CD14-positive monocyte (primary cell): ENCODE measurements around the gene CRTC1. TPM values are rescaled to one million over a fixed set of nuclear protein-coding genes. Genes with fewer than 3 reads are reported as not detected.

Experiments
- DNase-seq, 3 donors: peaks; one replicate each; pipeline ENCODE4 v3.0.0-alpha.2; 2011 to 2022
- H2AFZ ChIP-seq: 2 replicates; pipeline ENCODE4 v1.6.0; 2012; ENCODE audit warnings: mild to moderate bottlenecking, low read depth, low read length, inconsistent platforms; ENCODE audit not compliant: insufficient read depth, poor library complexity, severe bottlenecking
- H3K27ac ChIP-seq, 2 donors: 1 replicate in 1 of 2; 2 replicates in 1 of 2; pipeline ENCODE4 v1.5.1; 2012 to 2013; ENCODE audit warnings: low read length in 2 of 2, control low read depth in 1 of 2, inconsistent platforms in 1 of 2, low read depth in 1 of 2, mild to moderate bottlenecking in 1 of 2
- H3K27me3 ChIP-seq, 2 donors: one replicate each; pipeline versions ENCODE4 v1.6.0 to v1.6.1; 2011 to 2013; ENCODE audit warnings: low read length in 2 of 2; ENCODE audit not compliant: control insufficient read depth in 2 of 2, insufficient read depth in 2 of 2
- H3K36me3 ChIP-seq, 2 donors: replicated peaks in 1 of 2; 1 replicate in 1 of 2; 2 replicates in 1 of 2; pipeline versions ENCODE4 v1.5.1 to v1.6.1; 2012 to 2013; ENCODE audit warnings: low read length in 2 of 2, control low read depth in 1 of 2, inconsistent platforms in 1 of 2, mild to moderate bottlenecking in 1 of 2; ENCODE audit not compliant: insufficient read depth in 2 of 2, control insufficient read depth in 1 of 2
- H3K4me1 ChIP-seq, 2 donors: 1 replicate in 1 of 2; 2 replicates in 1 of 2; pipeline versions ENCODE4 v1.5.1 to v1.6.1; 2012 to 2013; ENCODE audit warnings: low read length in 2 of 2, control low read depth in 1 of 2, inconsistent platforms in 1 of 2, mild to moderate bottlenecking in 1 of 2, moderate library complexity in 1 of 2; ENCODE audit not compliant: insufficient read depth in 2 of 2, control insufficient read depth in 1 of 2
- H3K4me2 ChIP-seq: replicated peaks from 2 replicates; pipeline ENCODE3; 2012; ENCODE audit warnings: low read length, moderate library complexity, mild to moderate bottlenecking; ENCODE audit not compliant: poor library complexity, severe bottlenecking; ENCODE audit errors: extremely low read depth
- H3K4me3 ChIP-seq, 3 experiments: fragments of 200-600 bp in 1 of 3; sonication (generic) in 1 of 3; replicated peaks in 1 of 3; 1 replicate in 2 of 3; 2 replicates in 1 of 3; pipeline ENCODE4 v1.5.1; 2011 to 2013; ENCODE audit warnings: low read length in 3 of 3, mild to moderate bottlenecking in 3 of 3, control low read depth in 2 of 3, low read depth in 2 of 3, inconsistent platforms in 1 of 3, moderate library complexity in 1 of 3
- H3K79me2 ChIP-seq: 2 replicates; pipeline ENCODE4 v1.6.0; 2012; ENCODE audit warnings: mild to moderate bottlenecking, control low read depth, inconsistent platforms, low read length, moderate library complexity; ENCODE audit not compliant: insufficient read depth
- H3K9ac ChIP-seq: 2 replicates; pipeline ENCODE4 v1.6.0; 2017; ENCODE audit warnings: low read length, mild to moderate bottlenecking; ENCODE audit not compliant: insufficient read depth, poor library complexity, severe bottlenecking
- H3K9me3 ChIP-seq, 2 donors: replicated peaks in 1 of 2; 1 replicate in 1 of 2; 2 replicates in 1 of 2; pipeline versions ENCODE4 v1.5.1 to v1.6.1; 2012 to 2013; ENCODE audit warnings: low read length in 2 of 2, control low read depth in 1 of 2; ENCODE audit not compliant: control insufficient read depth in 1 of 2, insufficient read depth in 1 of 2
- H4K20me1 ChIP-seq: 2 replicates; pipeline ENCODE4 v1.6.0; 2012; ENCODE audit warnings: mild to moderate bottlenecking, low read length, control low read depth, moderate library complexity; ENCODE audit not compliant: insufficient read depth
- H3K27ac Mint-ChIP-seq, 7 donors: one replicate each; pipeline ENCODE4 v1.8.0; 2020; ENCODE audit warnings: mild to moderate bottlenecking in 7 of 7, mixed read lengths in 7 of 7, moderate library complexity in 6 of 7, inconsistent platforms in 2 of 7
- H3K27me3 Mint-ChIP-seq, 3 donors: one replicate each; pipeline ENCODE4 v1.8.0; 2021 to 2022; ENCODE audit warnings: low read depth in 3 of 3, mild to moderate bottlenecking in 3 of 3, mixed read lengths in 3 of 3, moderate library complexity in 3 of 3, inconsistent platforms in 1 of 3
- H3K36me3 Mint-ChIP-seq, 2 donors: one replicate each; pipeline ENCODE4 v1.8.0; 2020; ENCODE audit warnings: mixed read lengths in 2 of 2, inconsistent platforms in 1 of 2, mild to moderate bottlenecking in 1 of 2
- H3K4me1 Mint-ChIP-seq: one replicate; pipeline ENCODE4 v1.8.0; 2020; ENCODE audit warnings: mild to moderate bottlenecking, mixed read lengths
- H3K4me3 Mint-ChIP-seq, 2 donors: one replicate each; pipeline ENCODE4 v1.8.0; 2020; ENCODE audit warnings: mild to moderate bottlenecking in 2 of 2, mixed read lengths in 2 of 2, moderate library complexity in 1 of 2
- H3K9me3 Mint-ChIP-seq, 7 donors: one replicate each; pipeline ENCODE4 v1.8.0; 2020 to 2022; ENCODE audit warnings: mixed read lengths in 7 of 7, mild to moderate bottlenecking in 6 of 7, moderate library complexity in 6 of 7, inconsistent platforms in 2 of 7
- WGBS: methylation state at CpG from one replicate; pipeline ENCODE4 v1.1.5; 2013; ENCODE audit warnings: missing lambda C conversion rate; ENCODE audit not compliant: insufficient coverage; 5-methylcytosine and 5-hydroxymethylcytosine counted together
- intact Hi-C, 2 donors: fragments of 100-400 bp; cut with micrococcal nuclease; formaldehyde crosslinking; loops; one replicate each; pipeline versions ENCODE4 v1.15.0 to v1.15.1; 2023
- polyA plus RNA-seq, 3 donors: library from polyadenylated mRNA; depleted of rRNA in 1 of 3; unstranded in 2 of 3; stranded (reverse) in 1 of 3; fragments of 300-500 nt in 2 of 3; fragments of >200 nt in 1 of 3; fragmentation: Illumina TruSeq in 2 of 3; gene quantifications; 1 replicate in 2 of 3; 2 replicates in 1 of 3; pipeline ENCODE4 v1.2.3, GENCODE V29; 2012 to 2021
- TF ChIP-seq, protein P1 (sequence below): fragments of 200-600 bp; IDR thresholded peaks from one replicate; pipeline ENCODE4 v1.8.0; 2022; ENCODE audit warnings: antibody characterized with exemption, mild to moderate bottlenecking

CRTC1 gene
- polyA plus RNA-seq, 3 donors, result 0.28 to 9.2 (median 0.55) TPM

DNA sequence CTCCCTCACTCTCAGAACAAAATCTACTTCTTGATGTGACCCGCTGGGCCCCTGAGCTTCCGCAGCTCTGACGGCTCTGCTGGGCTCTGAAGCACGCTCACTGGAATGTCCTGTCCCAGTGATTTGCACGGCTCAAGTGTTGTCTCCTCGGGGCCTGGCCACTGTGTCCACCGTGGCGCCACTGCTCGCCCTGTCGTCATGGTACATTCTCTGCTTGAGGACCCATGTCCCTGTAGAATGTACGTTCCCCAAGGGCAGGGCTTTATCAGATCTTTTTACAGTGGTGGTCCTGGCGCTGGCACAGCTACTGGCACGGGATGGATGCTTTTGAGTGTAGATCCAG lies 34.5 kb upstream of the CRTC1 start:
- TF ChIP-seq, protein P1, sequence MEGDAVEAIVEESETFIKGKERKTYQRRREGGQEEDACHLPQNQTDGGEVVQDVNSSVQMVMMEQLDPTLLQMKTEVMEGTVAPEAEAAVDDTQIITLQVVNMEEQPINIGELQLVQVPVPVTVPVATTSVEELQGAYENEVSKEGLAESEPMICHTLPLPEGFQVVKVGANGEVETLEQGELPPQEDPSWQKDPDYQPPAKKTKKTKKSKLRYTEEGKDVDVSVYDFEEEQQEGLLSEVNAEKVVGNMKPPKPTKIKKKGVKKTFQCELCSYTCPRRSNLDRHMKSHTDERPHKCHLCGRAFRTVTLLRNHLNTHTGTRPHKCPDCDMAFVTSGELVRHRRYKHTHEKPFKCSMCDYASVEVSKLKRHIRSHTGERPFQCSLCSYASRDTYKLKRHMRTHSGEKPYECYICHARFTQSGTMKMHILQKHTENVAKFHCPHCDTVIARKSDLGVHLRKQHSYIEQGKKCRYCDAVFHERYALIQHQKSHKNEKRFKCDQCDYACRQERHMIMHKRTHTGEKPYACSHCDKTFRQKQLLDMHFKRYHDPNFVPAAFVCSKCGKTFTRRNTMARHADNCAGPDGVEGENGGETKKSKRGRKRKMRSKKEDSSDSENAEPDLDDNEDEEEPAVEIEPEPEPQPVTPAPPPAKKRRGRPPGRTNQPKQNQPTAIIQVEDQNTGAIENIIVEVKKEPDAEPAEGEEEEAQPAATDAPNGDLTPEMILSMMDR, result no peak
- H3K27ac Mint-ChIP-seq, result peak overlapping the region in 1 of 7 donors; percentile 2
- Histone ChIP-seq H3K79me2 (peaks cover 9% of the 10 kb centered on the region), H3K4me2 (peak overlapping the region; percentile 68), H2AFZ (no peak overlapping the region), H3K9ac (no peak overlapping the region), H3K36me3 (peaks cover 0 to 2% of the 10 kb centered on the region in 2 donors), H3K4me1 (peaks cover 27 to 35% of the 10 kb centered on the region in 2 donors), H3K9me3 (no peaks in the 10 kb centered on the region), H3K27ac (no peak overlapping the region), H4K20me1 (peaks cover 71% of the 10 kb centered on the region), H3K27me3 (no peaks in the 10 kb centered on the region), H3K4me3 (peak overlapping the region in 1 of 3 experiments; percentile 65)
- H3K27me3 Mint-ChIP-seq, result peaks cover 11 to 20% (median 14%) of the 10 kb centered on the region in 3 donors
- peaks cover 37% of the 10 kb centered on the region for H3K4me1 Mint-ChIP-seq
- intact Hi-C loops, result no loop called here
- DNase-seq, result no peak
- WGBS, result 68% methylated on average over 13 of the region's 13 CpGs
- H3K36me3 Mint-ChIP-seq, result peaks cover 19 to 29% of the 10 kb centered on the region in 2 donors
- H3K4me3 Mint-ChIP-seq, result peak overlapping the region in 1 of 2 donors; percentile 86
- peaks cover 0 to 2% (median 0%) of the 10 kb centered on the region in 7 donors for H3K9me3 Mint-ChIP-seq

DNA sequence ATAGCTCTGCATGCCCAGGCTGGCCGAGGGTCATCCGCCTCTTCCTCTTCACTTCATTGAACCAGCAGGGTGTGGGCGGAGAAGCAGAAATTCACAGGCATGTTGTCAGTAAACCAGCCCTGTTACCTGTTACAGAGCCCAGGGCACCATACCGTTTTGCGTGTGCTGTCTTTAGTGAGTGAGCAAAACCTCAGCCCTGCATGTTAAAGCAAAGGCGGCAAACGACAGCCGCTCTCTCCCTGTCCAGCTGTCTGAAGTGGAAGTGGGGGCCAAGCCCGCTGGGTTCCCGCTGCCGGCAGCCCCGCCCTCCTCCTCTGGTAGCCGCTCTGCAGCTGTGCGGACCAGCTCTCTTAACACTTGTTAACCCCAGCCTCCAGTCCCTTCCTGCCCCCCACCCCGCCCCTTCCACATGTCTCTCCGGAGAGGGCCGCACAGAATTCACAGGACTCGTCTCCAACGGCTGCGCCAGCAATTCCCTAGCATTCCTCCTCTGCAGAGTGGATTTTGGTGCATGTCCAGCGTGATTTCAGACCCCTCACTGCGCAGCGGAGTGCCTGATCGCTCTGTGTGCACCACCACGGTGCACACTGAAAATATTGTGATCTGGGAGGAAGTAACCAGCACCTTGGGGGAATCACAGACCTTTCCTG lies 34.0 kb upstream of the CRTC1 start:
- Histone ChIP-seq H3K9me3 (no peaks in the 10 kb centered on the region), H3K79me2 (peaks cover 9% of the 10 kb centered on the region), H2AFZ (no peak overlapping the region), H3K27ac (no peak overlapping the region), H3K36me3 (peaks cover 0 to 2% of the 10 kb centered on the region in 2 donors), H3K9ac (peak overlapping the region; percentile 25), H3K4me1 (peaks cover 22 to 29% of the 10 kb centered on the region in 2 donors), H3K27me3 (no peaks in the 10 kb centered on the region), H3K4me2 (peak overlapping the region; percentile 68), H3K4me3 (peak overlapping the region in 1 of 3 experiments; percentile 65), H4K20me1 (peaks cover 68% of the 10 kb centered on the region)
- Mint-ChIP-seq H3K9me3 (no peaks in the 10 kb centered on the region), H3K4me1 (peaks cover 32% of the 10 kb centered on the region), H3K27ac (peak overlapping the region in 3 of 7 donors; percentile 33 to 63 (median 41)), H3K4me3 (peak overlapping the region; percentile 72 to 86), H3K27me3 (peaks cover 11 to 20% (median 14%) of the 10 kb centered on the region in 3 donors), H3K36me3 (peaks cover 19 to 29% of the 10 kb centered on the region in 2 donors)
- peak in 2 of 3 donors; percentile 18 to 25 for DNase-seq
- intact Hi-C loops, result no loop called here
- WGBS, result 1% methylated on average over 22 of the region's 25 CpGs
- TF ChIP-seq, protein P1, result no peak
